Measurements from ENCODE around the gene SYVN1.
A peak's percentile ranks its signal among the peaks of the same experiment; 100 is the strongest.

The SYVN1 gene

GRCh38 chr11:65107078-65107477, 27.2 kb downstream of the SYVN1 start:
- Histone ChIP-seq H3K27me3 (ENCODE audit: control insufficient read depth in 2 of 2, insufficient read depth in 2 of 2, low read length in 2 of 2) (no peaks in the 10 kb centered on the region), H3K9me3 (ENCODE audit: control insufficient read depth in 2 of 2, low read length in 2 of 2) (no peaks in the 10 kb centered on the region), H3K27ac (ENCODE audit: low read depth in 2 of 2, low read length in 2 of 2) (no peak overlapping the region), H3K4me3 (ENCODE audit: low read length in 2 of 2) (no peak overlapping the region), H3K36me3 (ENCODE audit: control insufficient read depth in 2 of 2, insufficient read depth in 2 of 2, low read length in 2 of 2) (peaks cover 23 to 31% of the 10 kb centered on the region in 2 donors), H3K4me1 (ENCODE audit: control insufficient read depth in 2 of 2, insufficient read depth in 2 of 2, low read length in 2 of 2) (peaks cover 10 to 11% of the 10 kb centered on the region in 2 donors), H3K9ac (ENCODE audit: low read depth in 1 of 2, low read length in 2 of 2) (no peak overlapping the region)

GRCh38 chr11:65104628-65105027, 29.7 kb downstream of the SYVN1 start:
- Histone ChIP-seq H3K9me3 (ENCODE audit: control insufficient read depth in 2 of 2, low read length in 2 of 2) (no peaks in the 10 kb centered on the region), H3K4me3 (ENCODE audit: low read length in 2 of 2) (no peak overlapping the region), H3K4me1 (ENCODE audit: control insufficient read depth in 2 of 2, insufficient read depth in 2 of 2, low read length in 2 of 2) (no peaks in the 10 kb centered on the region), H3K27me3 (ENCODE audit: control insufficient read depth in 2 of 2, insufficient read depth in 2 of 2, low read length in 2 of 2) (no peaks in the 10 kb centered on the region), H3K36me3 (ENCODE audit: control insufficient read depth in 2 of 2, insufficient read depth in 2 of 2, low read length in 2 of 2) (peaks cover 18 to 28% of the 10 kb centered on the region in 2 donors), H3K27ac (ENCODE audit: low read depth in 2 of 2, low read length in 2 of 2) (no peak overlapping the region), H3K9ac (ENCODE audit: low read depth in 1 of 2, low read length in 2 of 2) (no peak overlapping the region)

GRCh38 chr11:65103476-65103875, 30.8 kb downstream of the SYVN1 start:
- H3K36me3 ChIP-seq (ENCODE audit: control insufficient read depth in 2 of 2, insufficient read depth in 2 of 2, low read length in 2 of 2): peaks cover 11 to 20% of the 10 kb centered on the region in 2 donors
- H3K27ac ChIP-seq (ENCODE audit: low read depth in 2 of 2, low read length in 2 of 2): no peak overlapping the region
- no peaks in the 10 kb centered on the region for H3K4me1 ChIP-seq (ENCODE audit: control insufficient read depth in 2 of 2, insufficient read depth in 2 of 2, low read length in 2 of 2)

GRCh38 chr11:65102142-65103095, 31.9 kb downstream of the SYVN1 start:
- Histone ChIP-seq H3K9ac (ENCODE audit: low read depth in 1 of 2, low read length in 2 of 2) (no peak overlapping the region), H3K9me3 (ENCODE audit: control insufficient read depth in 2 of 2, low read length in 2 of 2) (no peaks in the 10 kb centered on the region), H3K4me1 (ENCODE audit: control insufficient read depth in 2 of 2, insufficient read depth in 2 of 2, low read length in 2 of 2) (peaks cover 0 to under 1% of the 10 kb centered on the region in 2 donors), H3K4me3 (ENCODE audit: low read length in 2 of 2) (no peak overlapping the region), H3K27me3 (ENCODE audit: control insufficient read depth in 2 of 2, insufficient read depth in 2 of 2, low read length in 2 of 2) (no peaks in the 10 kb centered on the region), H3K36me3 (ENCODE audit: control insufficient read depth in 2 of 2, insufficient read depth in 2 of 2, low read length in 2 of 2) (peaks cover 12 to 25% of the 10 kb centered on the region in 2 donors), H3K27ac (ENCODE audit: low read depth in 2 of 2, low read length in 2 of 2) (no peak overlapping the region)

More at GRCh38 chr11:65103476-65103875, 30.8 kb downstream of the SYVN1 start:
- H3K4me3 ChIP-seq (ENCODE audit: low read length in 2 of 2): no peak overlapping the region
- H3K9me3 ChIP-seq (ENCODE audit: control insufficient read depth in 2 of 2, low read length in 2 of 2): no peaks in the 10 kb centered on the region
- H3K27me3 ChIP-seq (ENCODE audit: control insufficient read depth in 2 of 2, insufficient read depth in 2 of 2, low read length in 2 of 2): no peaks in the 10 kb centered on the region
- no peak overlapping the region for H3K9ac ChIP-seq (ENCODE audit: low read depth in 1 of 2, low read length in 2 of 2)

- Histone ChIP-seq H3K4me3 (ENCODE audit: low read length in 2 of 2) (no peak overlapping the region), H3K27ac (ENCODE audit: low read depth in 2 of 2, low read length in 2 of 2) (no peak overlapping the region), H3K4me1 (ENCODE audit: control insufficient read depth in 2 of 2, insufficient read depth in 2 of 2, low read length in 2 of 2) (peaks cover 8% of the 10 kb centered on the region in 2 donors), H3K9ac (ENCODE audit: low read depth in 1 of 2, low read length in 2 of 2) (no peak overlapping the region), H3K27me3 (ENCODE audit: control insufficient read depth in 2 of 2, insufficient read depth in 2 of 2, low read length in 2 of 2) (no peaks in the 10 kb centered on the region), H3K9me3 (ENCODE audit: control insufficient read depth in 2 of 2, low read length in 2 of 2) (no peaks in the 10 kb centered on the region), H3K36me3 (ENCODE audit: control insufficient read depth in 2 of 2, insufficient read depth in 2 of 2, low read length in 2 of 2) (peaks cover 8 to 25% of the 10 kb centered on the region in 2 donors)
Measured at GRCh38 chr11:65100674-65101350, 33.5 kb downstream of the SYVN1 start.

GRCh38 chr11:65096926-65097325, 37.4 kb downstream of the SYVN1 start:
- peaks cover 11 to 12% of the 10 kb centered on the region in 2 donors for H3K4me1 ChIP-seq (ENCODE audit: control insufficient read depth in 2 of 2, insufficient read depth in 2 of 2, low read length in 2 of 2)
- H3K27me3 ChIP-seq (ENCODE audit: control insufficient read depth in 2 of 2, insufficient read depth in 2 of 2, low read length in 2 of 2): no peaks in the 10 kb centered on the region
- H3K9ac ChIP-seq (ENCODE audit: low read depth in 1 of 2, low read length in 2 of 2): peak overlapping the region; percentile 52 to 82
- H3K4me3 ChIP-seq (ENCODE audit: low read length in 2 of 2): peak overlapping the region; percentile 85 to 87
- peaks cover 5 to 13% of the 10 kb centered on the region in 2 donors for H3K36me3 ChIP-seq (ENCODE audit: control insufficient read depth in 2 of 2, insufficient read depth in 2 of 2, low read length in 2 of 2)
- H3K27ac ChIP-seq (ENCODE audit: low read depth in 2 of 2, low read length in 2 of 2): peak overlapping the region; percentile 89 to 91
- no peaks in the 10 kb centered on the region for H3K9me3 ChIP-seq (ENCODE audit: control insufficient read depth in 2 of 2, low read length in 2 of 2)

GRCh38 chr11:65095974-65096806, 38.1 kb downstream of the SYVN1 start, which contains the start of gene VPS51:
Gene VPS51, plus strand, starts transcription at chr11:65096214. Its CDS starts 37 bp downstream, at chr11:65096251.
- peaks cover 5 to 13% of the 10 kb centered on the region in 2 donors for H3K36me3 ChIP-seq (ENCODE audit: control insufficient read depth in 2 of 2, insufficient read depth in 2 of 2, low read length in 2 of 2)
- H3K9ac ChIP-seq (ENCODE audit: low read depth in 1 of 2, low read length in 2 of 2): peak within 1 kb of the TSS; percentile 82 to 88
- H3K4me3 ChIP-seq (ENCODE audit: low read length in 2 of 2): peak within 1 kb of the TSS; percentile 85 to 87
- no peaks in the 10 kb centered on the region for H3K9me3 ChIP-seq (ENCODE audit: control insufficient read depth in 2 of 2, low read length in 2 of 2)
- H3K27ac ChIP-seq (ENCODE audit: low read depth in 2 of 2, low read length in 2 of 2): peak within 1 kb of the TSS; percentile 89 to 91
- no peaks in the 10 kb centered on the region for H3K27me3 ChIP-seq (ENCODE audit: control insufficient read depth in 2 of 2, insufficient read depth in 2 of 2, low read length in 2 of 2)
- H3K4me1 ChIP-seq (ENCODE audit: control insufficient read depth in 2 of 2, insufficient read depth in 2 of 2, low read length in 2 of 2): peaks cover 11 to 12% of the 10 kb centered on the region in 2 donors

GRCh38 chr11:65095427-65095826, 38.9 kb downstream of the SYVN1 start:
- H3K9me3 ChIP-seq (ENCODE audit: control insufficient read depth in 2 of 2, low read length in 2 of 2): no peaks in the 10 kb centered on the region
- H3K27me3 ChIP-seq (ENCODE audit: control insufficient read depth in 2 of 2, insufficient read depth in 2 of 2, low read length in 2 of 2): no peaks in the 10 kb centered on the region
- peaks cover 5 to 13% of the 10 kb centered on the region in 2 donors for H3K36me3 ChIP-seq (ENCODE audit: control insufficient read depth in 2 of 2, insufficient read depth in 2 of 2, low read length in 2 of 2)
- peak overlapping the region; percentile 89 to 91 for H3K27ac ChIP-seq (ENCODE audit: low read depth in 2 of 2, low read length in 2 of 2)
- H3K4me3 ChIP-seq (ENCODE audit: low read length in 2 of 2): peak overlapping the region; percentile 85 to 87
- peak overlapping the region in 1 of 2 donors; percentile 88 for H3K9ac ChIP-seq (ENCODE audit: low read depth in 1 of 2, low read length in 2 of 2)
- H3K4me1 ChIP-seq (ENCODE audit: control insufficient read depth in 2 of 2, insufficient read depth in 2 of 2, low read length in 2 of 2): peaks cover 11 to 12% of the 10 kb centered on the region in 2 donors

GRCh38 chr11:65090628-65091027, 43.7 kb downstream of the SYVN1 start:
- no peak overlapping the region for H3K9ac ChIP-seq (ENCODE audit: low read depth in 1 of 2, low read length in 2 of 2)
- H3K4me3 ChIP-seq (ENCODE audit: low read length in 2 of 2): no peak overlapping the region
- H3K4me1 ChIP-seq (ENCODE audit: control insufficient read depth in 2 of 2, insufficient read depth in 2 of 2, low read length in 2 of 2): peaks cover 2% of the 10 kb centered on the region in 2 donors
- no peak overlapping the region for H3K27ac ChIP-seq (ENCODE audit: low read depth in 2 of 2, low read length in 2 of 2)
- H3K27me3 ChIP-seq (ENCODE audit: control insufficient read depth in 2 of 2, insufficient read depth in 2 of 2, low read length in 2 of 2): no peaks in the 10 kb centered on the region
- H3K36me3 ChIP-seq (ENCODE audit: control insufficient read depth in 2 of 2, insufficient read depth in 2 of 2, low read length in 2 of 2): peaks cover 34 to 39% of the 10 kb centered on the region in 2 donors
- no peaks in the 10 kb centered on the region for H3K9me3 ChIP-seq (ENCODE audit: control insufficient read depth in 2 of 2, low read length in 2 of 2)
